Measurements from ENCODE around the gene FGF11.

FGF11 gene

GRCh38 chr17:7408863-7409262 lies 30.4 kb upstream of the FGF11 start:
- FAIRE-seq: no peak

DNA sequence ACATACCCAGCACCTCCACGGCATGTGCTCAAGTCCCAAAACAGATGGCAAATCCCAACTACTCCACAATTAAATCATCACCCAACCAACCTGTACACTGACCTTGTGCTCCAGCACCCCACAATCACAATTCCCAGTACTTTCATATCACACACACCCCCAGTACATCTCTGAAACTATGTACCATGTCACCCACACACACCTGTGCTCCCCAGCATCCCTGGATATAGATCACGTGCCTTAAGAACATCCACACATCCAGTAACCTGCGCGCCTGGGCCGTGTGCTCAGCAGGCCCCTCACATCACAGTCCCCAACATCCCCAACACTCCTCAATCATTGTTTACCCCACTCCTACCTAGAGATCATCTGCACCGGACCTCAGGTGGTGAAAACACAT lies 29.6 kb upstream of the FGF11 start:
- no peak for FAIRE-seq

- no peak for FAIRE-seq
Observed at GRCh38 chr17:7410634-7411426, 28.5 kb upstream of the FGF11 start.

DNA sequence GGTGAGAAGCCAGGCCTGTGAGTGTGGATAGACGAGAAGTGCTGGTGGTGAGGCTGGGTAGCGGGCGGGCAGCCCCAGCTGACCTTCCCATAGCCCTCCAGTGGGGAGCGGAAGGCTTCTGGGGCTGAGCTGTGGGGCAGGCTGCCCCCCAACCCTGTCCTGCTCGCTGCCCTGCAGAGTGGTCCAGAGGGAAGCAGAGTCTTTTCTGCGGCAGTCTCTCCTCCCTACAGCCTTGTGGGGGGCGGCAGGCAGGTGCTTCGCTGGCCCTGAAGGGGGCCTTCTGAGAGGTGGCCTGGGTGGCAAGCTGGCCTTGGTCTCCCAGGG lies 27.9 kb upstream of the FGF11 start:
- no peak for FAIRE-seq

DNA sequence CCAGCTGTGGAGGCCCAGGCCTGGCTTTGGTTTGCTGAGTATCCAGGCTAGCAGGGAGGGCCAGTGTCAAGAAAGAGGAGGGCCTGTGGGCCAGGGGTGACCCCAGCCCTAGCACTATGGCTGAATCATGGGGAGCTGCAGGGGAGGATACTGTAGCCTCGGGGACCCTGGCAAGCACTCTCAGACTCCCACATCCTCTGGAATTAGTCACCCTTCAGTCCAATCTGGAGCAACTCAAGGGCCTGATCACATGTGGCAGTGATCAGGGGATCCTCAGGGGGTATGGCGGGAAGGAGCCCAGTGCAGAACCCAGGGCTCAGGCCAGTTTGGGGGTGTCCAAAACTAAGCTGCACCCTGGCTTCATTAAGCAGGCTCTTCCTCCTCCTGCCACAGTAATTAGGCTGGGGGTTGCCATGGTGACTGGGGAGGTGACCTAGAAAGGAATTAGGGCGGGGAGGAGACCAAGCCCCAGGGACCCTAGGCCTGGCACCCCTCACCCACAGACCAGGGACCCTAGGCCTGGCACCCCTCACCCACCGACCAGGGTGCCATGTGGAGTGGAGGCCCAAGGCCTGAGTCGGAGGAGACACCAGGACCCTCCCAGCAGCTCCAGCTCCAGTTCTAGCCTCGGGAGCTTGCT lies 25.8 kb upstream of the FGF11 start:
- no peak for FAIRE-seq

DNA sequence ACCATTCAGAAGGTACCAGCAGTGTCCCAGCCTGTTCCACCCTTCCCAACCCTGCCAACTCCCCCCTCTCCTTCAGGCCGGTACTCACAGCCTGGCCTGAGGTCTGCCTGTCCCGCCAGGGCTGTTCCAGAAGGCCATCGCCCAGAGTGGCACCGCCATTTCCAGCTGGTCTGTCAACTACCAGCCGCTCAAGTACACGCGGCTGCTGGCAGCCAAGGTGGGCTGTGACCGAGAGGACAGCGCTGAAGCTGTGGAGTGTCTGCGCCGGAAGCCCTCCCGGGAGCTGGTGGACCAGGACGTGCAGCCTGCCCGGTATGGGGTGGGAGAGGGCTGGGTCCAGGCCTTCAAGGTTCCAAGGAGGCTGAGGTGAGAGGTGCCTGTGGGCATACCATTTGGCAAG lies 24.5 kb upstream of the FGF11 start:
- no peak for FAIRE-seq

- no peak for FAIRE-seq
Observed at GRCh38 chr17:7415784-7416183, 23.5 kb upstream of the FGF11 start.

DNA sequence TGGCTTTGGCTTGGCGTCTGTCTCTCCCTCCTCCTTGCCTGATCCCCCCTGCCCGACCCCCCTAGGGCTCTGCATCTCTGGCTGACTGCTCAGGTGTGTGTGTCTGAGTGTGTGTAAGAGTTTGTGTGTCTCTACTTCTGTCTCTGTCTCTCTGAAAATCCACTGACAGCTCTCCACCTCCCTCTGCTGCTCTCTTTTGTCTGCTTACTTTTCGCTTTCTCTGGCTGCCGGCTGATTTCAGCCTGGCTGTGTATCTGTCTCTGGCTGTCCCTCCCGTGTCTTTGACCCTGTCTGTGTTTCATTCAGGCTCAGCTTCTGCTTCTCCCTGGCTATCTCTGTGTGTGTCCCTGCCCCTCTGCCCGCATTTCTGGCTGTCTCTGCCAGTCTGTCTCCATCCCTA lies 23.0 kb upstream of the FGF11 start:
- no peak for FAIRE-seq

GRCh38 chr17:7417056-7417655 lies 22.2 kb upstream of the FGF11 start:
- no peak for FAIRE-seq

DNA sequence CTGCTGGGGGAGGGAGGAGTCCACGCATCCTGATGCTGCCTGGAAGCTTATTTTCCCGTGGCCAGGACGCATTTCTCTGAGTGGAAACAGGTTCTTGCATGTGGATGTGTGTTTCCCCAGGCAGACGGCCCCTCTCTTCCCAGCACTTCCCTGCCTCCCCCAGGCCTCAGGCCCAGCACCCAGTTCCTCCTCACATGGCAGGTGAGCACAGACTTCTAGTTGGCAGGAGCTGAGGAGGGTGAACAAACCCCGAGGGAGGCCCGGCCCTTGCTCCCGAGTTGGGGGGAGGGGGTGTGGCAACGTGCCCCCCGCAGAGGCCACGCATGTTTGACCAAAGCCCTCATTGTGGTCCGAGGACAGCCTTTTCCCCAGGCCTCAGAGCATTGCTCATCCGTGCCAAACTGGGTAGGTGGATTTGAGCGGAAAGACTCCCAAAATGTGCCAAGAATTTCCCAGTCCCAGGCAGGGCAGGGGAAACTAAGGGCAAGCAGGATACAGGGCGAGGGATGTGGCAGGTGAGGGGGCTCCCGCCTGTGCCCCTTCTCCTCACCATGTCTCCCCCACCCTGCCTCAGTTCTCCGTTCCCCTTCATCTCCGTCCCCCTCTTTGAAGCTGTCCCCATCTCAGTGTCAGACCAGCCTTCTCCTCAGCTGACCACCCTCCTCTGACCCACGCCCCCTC lies 20.7 kb upstream of the FGF11 start:
- FAIRE-seq: no peak

- no peak for FAIRE-seq
Observed at GRCh38 chr17:7419819-7420610, 19.3 kb upstream of the FGF11 start, which contains the start of gene SPEM1. TSS of gene SPEM1 (plus strand) at chr17:7420324. CDS start at chr17:7420385, 61 bp downstream.

GRCh38 chr17:7421186-7421585 lies 18.1 kb upstream of the FGF11 start:
- FAIRE-seq: no peak

DNA sequence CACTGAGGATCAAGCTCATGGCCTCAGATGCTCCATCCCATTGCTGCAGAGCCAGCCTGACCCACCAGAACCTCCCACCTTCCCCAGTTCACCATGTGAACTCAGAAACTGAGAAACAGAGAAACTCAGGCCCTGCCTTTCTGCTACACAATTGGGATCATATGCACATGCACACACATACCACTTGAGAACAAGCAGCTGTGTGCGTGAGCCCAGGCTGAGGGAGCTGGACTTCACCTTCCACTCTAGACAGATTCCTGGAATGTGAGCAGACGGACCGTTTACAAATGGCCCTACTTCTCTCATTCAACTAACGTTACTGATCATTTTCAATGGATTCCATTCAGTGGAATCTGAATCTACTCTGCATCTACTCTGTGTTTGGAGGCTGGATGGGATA lies 15.6 kb upstream of the FGF11 start:
- FAIRE-seq: no peak

DNA sequence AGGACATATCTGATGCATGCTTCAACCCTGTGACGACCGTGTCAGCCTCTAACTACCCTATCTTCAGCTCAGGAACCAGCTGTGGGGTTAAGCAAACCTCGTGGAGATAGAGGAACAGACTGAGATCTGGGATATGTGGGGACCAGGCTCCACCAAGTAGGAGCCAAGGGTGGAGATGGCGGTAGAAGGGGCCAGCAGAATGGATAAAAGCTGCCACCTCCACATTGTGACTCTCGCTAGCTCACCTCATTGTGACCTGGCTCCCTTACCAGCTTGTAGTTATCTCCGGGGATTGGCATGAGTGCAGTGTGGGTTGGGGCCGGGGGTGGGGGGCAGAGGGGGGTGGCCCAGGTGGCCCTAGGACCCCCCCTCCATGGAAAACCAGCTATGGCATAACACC lies 14.0 kb upstream of the FGF11 start, which contains the start of gene SPEM2:
TSS of gene SPEM2 (plus strand) at position 301 of the 400 bp plus-strand sequence. CDS start at position 374, 73 bp downstream.
- FAIRE-seq: no peak

DNA sequence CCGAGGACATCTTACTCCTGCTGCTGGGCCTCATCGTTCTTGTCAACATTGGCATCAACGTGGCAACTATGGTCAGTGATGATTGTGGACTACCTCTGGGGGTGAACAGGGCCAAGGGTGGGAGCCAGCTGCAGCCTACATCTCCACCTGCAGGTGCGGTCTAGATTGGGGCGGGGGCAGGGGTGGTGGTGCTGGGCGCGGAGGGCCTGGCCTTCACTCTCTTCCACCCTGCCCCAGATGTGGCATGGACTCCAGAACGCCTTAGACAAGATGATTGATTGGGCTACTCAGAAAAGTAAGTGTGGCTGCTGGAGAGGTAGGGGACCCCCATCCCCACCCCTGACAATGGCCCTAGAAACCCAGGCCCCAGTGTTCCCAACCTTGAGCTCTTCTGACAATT lies 13.6 kb upstream of the FGF11 start:
- no peak for FAIRE-seq

GRCh38 chr17:7426203-7426863 lies 13.0 kb upstream of the FGF11 start:
- no peak for FAIRE-seq

DNA sequence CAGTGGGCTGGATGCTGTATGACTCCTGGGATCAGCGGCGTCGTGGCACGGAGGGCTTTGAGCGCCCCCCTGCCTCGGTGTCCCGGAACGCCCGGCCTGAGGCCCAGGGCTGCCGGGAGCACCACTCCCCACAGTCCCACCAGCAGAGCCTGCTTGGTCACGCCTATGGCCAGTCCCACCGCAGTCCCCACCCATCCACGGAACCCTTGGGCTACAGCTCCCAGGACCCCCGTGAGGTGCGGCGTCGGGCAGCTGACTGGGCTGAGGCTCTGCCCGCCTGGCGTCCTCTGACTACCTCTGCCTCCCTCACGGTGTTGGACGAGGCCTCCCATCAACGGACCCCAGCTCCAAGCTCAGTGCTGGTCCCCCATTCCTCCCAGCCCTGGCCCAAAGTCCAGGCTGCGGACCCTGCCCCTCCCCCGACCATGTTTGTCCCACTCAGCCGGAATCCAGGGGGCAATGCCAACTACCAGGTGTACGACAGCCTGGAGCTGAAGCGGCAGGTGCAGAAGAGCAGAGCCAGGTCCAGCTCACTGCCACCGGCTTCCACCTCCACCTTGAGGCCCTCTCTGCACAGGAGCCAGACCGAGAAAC lies 12.3 kb upstream of the FGF11 start:
- FAIRE-seq: no peak

DNA sequence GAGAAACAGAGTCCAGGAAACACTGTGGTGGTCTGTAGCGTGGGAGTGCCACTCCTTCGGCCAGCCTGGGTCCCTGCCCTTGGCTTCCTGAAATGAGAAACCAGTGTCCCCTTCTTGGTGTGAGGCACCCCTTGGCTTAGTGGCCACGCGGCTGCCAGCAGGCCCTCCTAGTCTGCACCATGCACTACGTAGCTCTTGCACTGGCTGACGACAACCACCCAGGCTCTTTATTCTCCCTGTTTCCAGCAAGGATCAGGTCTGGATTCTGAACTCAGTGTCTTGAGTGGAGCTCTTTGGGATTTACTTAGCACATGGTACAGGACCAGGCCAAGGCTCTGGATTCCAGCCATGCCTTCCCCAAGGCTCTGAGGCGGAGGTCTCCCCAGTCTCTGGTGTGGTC lies 11.8 kb upstream of the FGF11 start:
- no peak for FAIRE-seq

- no peak for FAIRE-seq
Observed at GRCh38 chr17:7428557-7428956, 10.8 kb upstream of the FGF11 start, which contains the start of gene SPEM3. TSS of gene SPEM3 (plus strand) at chr17:7428857. CDS start at chr17:7428903, 46 bp downstream.

DNA sequence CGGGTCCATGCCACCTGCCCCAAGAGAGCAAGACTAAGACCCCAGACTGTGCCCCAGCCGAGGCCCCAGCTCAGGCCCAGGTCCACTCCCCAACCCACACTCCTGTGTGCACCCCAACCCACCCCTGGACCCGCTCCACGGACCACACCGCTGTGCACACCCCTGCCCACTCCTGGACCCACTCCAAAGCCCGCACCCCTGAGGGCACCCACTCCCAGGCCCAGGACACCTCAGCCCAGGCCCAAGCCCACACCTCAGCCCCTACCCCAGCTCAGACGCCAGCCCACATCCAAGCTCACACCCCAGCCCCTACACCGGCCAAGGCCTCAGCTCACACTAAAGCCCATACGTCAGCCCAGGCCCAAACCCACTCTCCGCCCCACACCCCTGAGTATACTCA lies 9.6 kb upstream of the FGF11 start:
- no peak for FAIRE-seq

DNA sequence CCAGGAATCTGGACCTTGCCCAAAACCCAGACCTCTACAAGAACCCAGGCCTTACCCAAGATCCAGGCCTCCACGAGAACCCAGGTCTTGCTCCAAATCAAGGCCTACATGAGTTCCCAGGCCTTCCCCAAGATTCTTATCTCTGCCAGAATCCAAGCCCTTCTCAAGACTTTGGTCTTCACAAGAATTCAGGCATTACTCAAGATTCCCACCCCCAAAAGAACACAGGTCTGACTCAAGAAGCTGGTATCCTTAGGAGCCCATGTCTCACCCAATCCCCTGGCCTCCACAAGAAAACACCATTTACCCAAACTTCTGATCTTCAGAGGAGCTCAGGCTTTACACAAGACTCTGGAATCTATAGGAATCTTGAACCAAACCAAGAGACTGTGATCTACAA lies 8.1 kb upstream of the FGF11 start:
- no peak for FAIRE-seq

GRCh38 chr17:7432296-7432695 lies 7.0 kb upstream of the FGF11 start:
- FAIRE-seq: no peak
